ENCODE data around the gene HIVEP2. TPM values are rescaled to one million over a fixed set of nuclear protein-coding genes. Genes with fewer than 3 reads are reported as not detected.

HIVEP2 gene
- total RNA-seq, 1 donor from 2014 or later, result 11.7 TPM

DNA sequence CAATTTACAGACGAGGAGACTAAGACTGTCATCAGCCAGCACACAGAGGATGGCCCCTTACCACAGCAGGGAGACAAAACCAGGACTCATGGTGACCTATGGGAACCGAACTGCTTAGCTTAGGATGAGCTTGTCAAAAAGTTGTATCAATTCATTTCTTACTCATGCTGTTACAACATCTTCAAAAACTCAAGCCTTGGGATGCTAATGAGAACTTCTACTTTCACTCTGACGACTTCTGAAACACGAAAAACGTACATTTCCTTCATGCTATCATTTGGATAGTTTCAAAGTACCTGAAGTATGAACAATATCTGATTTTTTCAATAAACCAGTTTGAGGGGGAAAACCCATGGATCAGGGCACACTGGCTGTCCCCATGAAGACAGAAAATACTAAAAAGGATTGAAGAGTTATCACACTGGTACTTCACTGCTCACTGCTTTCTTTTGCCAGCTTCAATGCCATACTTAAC, 31.9 kb downstream of the HIVEP2 start:
- Mint-ChIP-seq H3K9me3 (ENCODE audit: low read depth) (no peaks in the 10 kb centered on the region), H3K36me3 (ENCODE audit: low read depth) (peaks cover 7% of the 10 kb centered on the region), H3K27me3 (ENCODE audit: low read depth) (no peaks in the 10 kb centered on the region), H3K4me3 (ENCODE audit: unreplicated experiment) (no peak overlapping the region), H3K4me1 (ENCODE audit: low read depth) (no peaks in the 10 kb centered on the region), H3K27ac (ENCODE audit: unreplicated experiment) (no peak overlapping the region)
- TF ChIP-seq, protein P1, sequence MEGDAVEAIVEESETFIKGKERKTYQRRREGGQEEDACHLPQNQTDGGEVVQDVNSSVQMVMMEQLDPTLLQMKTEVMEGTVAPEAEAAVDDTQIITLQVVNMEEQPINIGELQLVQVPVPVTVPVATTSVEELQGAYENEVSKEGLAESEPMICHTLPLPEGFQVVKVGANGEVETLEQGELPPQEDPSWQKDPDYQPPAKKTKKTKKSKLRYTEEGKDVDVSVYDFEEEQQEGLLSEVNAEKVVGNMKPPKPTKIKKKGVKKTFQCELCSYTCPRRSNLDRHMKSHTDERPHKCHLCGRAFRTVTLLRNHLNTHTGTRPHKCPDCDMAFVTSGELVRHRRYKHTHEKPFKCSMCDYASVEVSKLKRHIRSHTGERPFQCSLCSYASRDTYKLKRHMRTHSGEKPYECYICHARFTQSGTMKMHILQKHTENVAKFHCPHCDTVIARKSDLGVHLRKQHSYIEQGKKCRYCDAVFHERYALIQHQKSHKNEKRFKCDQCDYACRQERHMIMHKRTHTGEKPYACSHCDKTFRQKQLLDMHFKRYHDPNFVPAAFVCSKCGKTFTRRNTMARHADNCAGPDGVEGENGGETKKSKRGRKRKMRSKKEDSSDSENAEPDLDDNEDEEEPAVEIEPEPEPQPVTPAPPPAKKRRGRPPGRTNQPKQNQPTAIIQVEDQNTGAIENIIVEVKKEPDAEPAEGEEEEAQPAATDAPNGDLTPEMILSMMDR (IDR thresholded peaks at IDR 0.05), result no peak
- no peak for DNase-seq (ENCODE audit: low spot score)

- Mint-ChIP-seq H3K9me3 (ENCODE audit: low read depth) (no peaks in the 10 kb centered on the region), H3K27ac (ENCODE audit: unreplicated experiment) (no peak overlapping the region), H3K4me3 (ENCODE audit: unreplicated experiment) (no peak overlapping the region), H3K36me3 (ENCODE audit: low read depth) (peaks cover 7% of the 10 kb centered on the region), H3K4me1 (ENCODE audit: low read depth) (no peaks in the 10 kb centered on the region), H3K27me3 (ENCODE audit: low read depth) (no peaks in the 10 kb centered on the region)
- TF ChIP-seq, protein P1 (IDR thresholded peaks at IDR 0.05), result no peak
- no peak for DNase-seq (ENCODE audit: low spot score)
Measured at GRCh38 chr6:142912125-142912524, 32.9 kb downstream of the HIVEP2 start.

- no peak for DNase-seq (ENCODE audit: low spot score)
- Mint-ChIP-seq H3K27ac (ENCODE audit: unreplicated experiment) (no peak overlapping the region), H3K4me3 (ENCODE audit: unreplicated experiment) (no peak overlapping the region)
Measured at GRCh38 chr6:142911430-142911829, 33.5 kb downstream of the HIVEP2 start.

DNA sequence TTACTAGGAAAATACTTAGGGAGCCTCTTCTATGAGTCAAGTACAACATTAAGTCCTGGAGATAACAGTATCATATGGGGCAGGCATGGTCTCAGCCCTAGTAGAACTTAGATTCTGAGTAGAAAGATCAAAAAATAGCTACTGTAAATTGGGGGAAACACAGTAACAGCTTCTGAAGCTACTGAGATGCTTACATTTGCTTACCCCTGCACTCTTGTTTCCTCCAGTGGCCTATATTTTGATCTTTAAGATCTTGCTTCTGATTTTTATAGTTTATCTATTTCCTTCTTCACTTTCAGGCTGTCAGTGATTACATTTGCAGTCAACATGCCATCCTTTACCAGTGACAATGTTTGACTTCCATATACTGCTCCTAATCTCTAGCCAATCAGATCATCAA, 35.3 kb downstream of the HIVEP2 start:
- Mint-ChIP-seq H3K4me1 (ENCODE audit: low read depth) (no peaks in the 10 kb centered on the region), H3K4me3 (ENCODE audit: unreplicated experiment) (no peak overlapping the region), H3K36me3 (ENCODE audit: low read depth) (peaks cover 4% of the 10 kb centered on the region), H3K27ac (ENCODE audit: unreplicated experiment) (no peak overlapping the region), H3K27me3 (ENCODE audit: low read depth) (no peaks in the 10 kb centered on the region), H3K9me3 (ENCODE audit: low read depth) (no peaks in the 10 kb centered on the region)
- TF ChIP-seq, protein P1 (IDR thresholded peaks at IDR 0.05), result no peak
- DNase-seq (ENCODE audit: low spot score), result no peak

More at GRCh38 chr6:142911430-142911829, 33.5 kb downstream of the HIVEP2 start:
- Mint-ChIP-seq H3K9me3 (ENCODE audit: low read depth) (no peaks in the 10 kb centered on the region), H3K4me1 (ENCODE audit: low read depth) (no peaks in the 10 kb centered on the region), H3K36me3 (ENCODE audit: low read depth) (peaks cover 7% of the 10 kb centered on the region), H3K27me3 (ENCODE audit: low read depth) (no peaks in the 10 kb centered on the region)
- TF ChIP-seq, protein P1 (IDR thresholded peaks at IDR 0.05), result no peak

- Mint-ChIP-seq H3K4me3 (ENCODE audit: unreplicated experiment) (no peak overlapping the region), H3K27ac (ENCODE audit: unreplicated experiment) (no peak overlapping the region), H3K36me3 (ENCODE audit: low read depth) (peaks cover 4% of the 10 kb centered on the region), H3K9me3 (ENCODE audit: low read depth) (no peaks in the 10 kb centered on the region), H3K27me3 (ENCODE audit: low read depth) (no peaks in the 10 kb centered on the region), H3K4me1 (ENCODE audit: low read depth) (peaks cover 11% of the 10 kb centered on the region)
- DNase-seq (ENCODE audit: low spot score), result no peak
- TF ChIP-seq, protein P1 (IDR thresholded peaks at IDR 0.05), result no peak
Measured at GRCh38 chr6:142908235-142908634, 36.7 kb downstream of the HIVEP2 start.

Measured in chondrocyte (in vitro differentiated cells).